Suprapubic skin (tissue), 4 donors: ENCODE results near the gene CD180. TPM values are rescaled to one million over a fixed set of nuclear protein-coding genes. Genes with fewer than 3 reads are reported as not detected.

ENCODE experiments used
- DNase-seq, 2 donors: peaks; one replicate each; pipeline ENCODE4 v3.0.0-alpha.2; 2019; ENCODE audit warnings: low spot score in 2 of 2
- H3K27ac ChIP-seq: fragments of 200-600 bp; sonication (generic); one replicate; pipeline ENCODE4 v1.5.1; 2019
- H3K27me3 ChIP-seq: fragments of 200-600 bp; sonication (generic); one replicate; pipeline ENCODE4 v1.5.1; 2019
- H3K36me3 ChIP-seq: fragments of 200-600 bp; sonication (generic); one replicate; pipeline ENCODE4 v1.5.1; 2019
- H3K4me1 ChIP-seq: fragments of 200-600 bp; sonication (generic); one replicate; pipeline ENCODE4 v1.5.1; 2019
- H3K4me3 ChIP-seq: fragments of 200-600 bp; sonication (generic); one replicate; pipeline ENCODE4 v1.5.1; 2019; ENCODE audit warnings: mild to moderate bottlenecking
- H3K9me3 ChIP-seq: fragments of 200-600 bp; sonication (generic); one replicate; pipeline ENCODE4 v1.5.1; 2019
- EP300 ChIP-seq: sonication (generic); formaldehyde crosslinking; IDR thresholded peaks from one replicate; pipeline ENCODE4 v1.6.1; 2017; ENCODE audit warnings: antibody characterized with exemption
- POLR2A ChIP-seq, 2 donors: fragments of 450-650 bp; IDR thresholded peaks; one replicate each; pipeline ENCODE4 v1.6.1; 2017; ENCODE audit warnings: antibody characterized with exemption in 2 of 2, mild to moderate bottlenecking in 2 of 2, moderate library complexity in 2 of 2
- POLR2AphosphoS5 ChIP-seq, 3 donors: sonication (generic); formaldehyde crosslinking; IDR thresholded peaks; one replicate each; pipeline ENCODE4 v1.6.1; 2017; ENCODE audit warnings: antibody characterized with exemption in 3 of 3
- WGBS: methylation state at CpG from one replicate; pipeline ENCODE4 v1.1.5; 2018; 5-methylcytosine and 5-hydroxymethylcytosine counted together
- total RNA-seq, 4 donors: library from RNA; depleted of rRNA; stranded (reverse); fragments of >200 nt; gene quantifications; one replicate each; pipeline ENCODE4 v1.1.0, GENCODE V29; 2016
- TF ChIP-seq, protein P1 (sequence below), 2 donors: fragments of 200-600 bp in 1 of 2; fragments of 450-650 bp in 1 of 2; sonication (generic) in 1 of 2; IDR thresholded peaks; one replicate each; pipeline ENCODE4 v1.5.1; 2016 to 2019; ENCODE audit warnings: antibody characterized with exemption in 2 of 2, mild to moderate bottlenecking in 1 of 2, moderate library complexity in 1 of 2

CD180 gene
- total RNA-seq, 4 donors from 2014 or later: 0.11 to 0.32 (median 0.18) TPM; not detected in 1

DNA sequence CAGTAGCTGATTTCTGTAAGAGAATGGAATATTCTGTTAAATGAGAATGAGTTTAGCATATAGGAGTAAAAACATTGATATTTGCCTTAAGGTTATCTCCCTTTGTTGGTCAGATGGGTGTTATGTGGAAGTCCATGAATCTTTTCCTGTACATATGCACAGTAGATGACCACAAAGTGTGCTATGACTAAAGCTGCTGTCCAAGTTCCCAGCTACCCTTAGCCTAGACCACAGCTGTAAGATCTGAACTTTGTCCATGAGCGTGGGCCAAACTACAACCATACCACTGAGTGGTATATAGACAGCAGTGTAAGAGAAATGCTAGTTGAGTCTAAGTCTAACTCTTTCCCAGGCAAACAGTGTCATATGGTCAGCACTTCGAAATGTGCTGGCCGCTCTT, 48.8 kb downstream of the CD180 start:
- Histone ChIP-seq H3K27me3 (no peaks in the 10 kb centered on the region), H3K9me3 (no peaks in the 10 kb centered on the region), H3K4me1 (no peaks in the 10 kb centered on the region), H3K4me3 (no peak overlapping the region), H3K27ac (no peak overlapping the region), H3K36me3 (peaks cover 66% of the 10 kb centered on the region)
- no peak for DNase-seq
- TF ChIP-seq EP300 (no peak), POLR2A (IDR thresholded peaks at IDR 0.05) (no peak), POLR2AphosphoS5 (IDR thresholded peaks at IDR 0.05) (no peak)
- TF ChIP-seq, protein P1, sequence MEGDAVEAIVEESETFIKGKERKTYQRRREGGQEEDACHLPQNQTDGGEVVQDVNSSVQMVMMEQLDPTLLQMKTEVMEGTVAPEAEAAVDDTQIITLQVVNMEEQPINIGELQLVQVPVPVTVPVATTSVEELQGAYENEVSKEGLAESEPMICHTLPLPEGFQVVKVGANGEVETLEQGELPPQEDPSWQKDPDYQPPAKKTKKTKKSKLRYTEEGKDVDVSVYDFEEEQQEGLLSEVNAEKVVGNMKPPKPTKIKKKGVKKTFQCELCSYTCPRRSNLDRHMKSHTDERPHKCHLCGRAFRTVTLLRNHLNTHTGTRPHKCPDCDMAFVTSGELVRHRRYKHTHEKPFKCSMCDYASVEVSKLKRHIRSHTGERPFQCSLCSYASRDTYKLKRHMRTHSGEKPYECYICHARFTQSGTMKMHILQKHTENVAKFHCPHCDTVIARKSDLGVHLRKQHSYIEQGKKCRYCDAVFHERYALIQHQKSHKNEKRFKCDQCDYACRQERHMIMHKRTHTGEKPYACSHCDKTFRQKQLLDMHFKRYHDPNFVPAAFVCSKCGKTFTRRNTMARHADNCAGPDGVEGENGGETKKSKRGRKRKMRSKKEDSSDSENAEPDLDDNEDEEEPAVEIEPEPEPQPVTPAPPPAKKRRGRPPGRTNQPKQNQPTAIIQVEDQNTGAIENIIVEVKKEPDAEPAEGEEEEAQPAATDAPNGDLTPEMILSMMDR (IDR thresholded peaks at IDR 0.05): no peak
- WGBS: 98% methylated on average over 3 of the region's 3 CpGs

DNA sequence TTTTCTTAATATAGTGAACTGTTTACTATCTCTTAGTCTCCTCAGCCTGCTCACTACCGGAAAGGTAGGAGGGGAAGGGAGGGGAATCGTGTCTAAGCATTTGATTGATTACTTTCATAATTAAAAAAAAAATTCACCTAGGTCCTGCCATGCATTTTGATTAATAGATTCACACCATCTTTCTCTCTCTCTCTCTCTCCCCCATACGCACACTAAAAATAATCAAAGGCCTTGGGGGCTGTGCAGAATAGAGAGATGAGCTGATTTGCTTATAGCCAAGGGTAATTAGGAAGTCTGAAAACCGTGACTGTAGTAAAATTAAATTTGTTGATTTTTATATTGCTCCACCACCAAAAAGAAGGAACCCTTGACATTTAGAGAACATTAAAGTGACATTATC, 49.6 kb downstream of the CD180 start:
- TF ChIP-seq POLR2AphosphoS5 (IDR thresholded peaks at IDR 0.05) (no peak), POLR2A (IDR thresholded peaks at IDR 0.05) (no peak), EP300 (no peak)
- TF ChIP-seq, protein P1 (IDR thresholded peaks at IDR 0.05): no peak
- Histone ChIP-seq H3K9me3 (no peaks in the 10 kb centered on the region), H3K4me1 (no peaks in the 10 kb centered on the region), H3K27me3 (no peaks in the 10 kb centered on the region), H3K36me3 (peaks cover 69% of the 10 kb centered on the region), H3K27ac (no peak overlapping the region), H3K4me3 (no peak overlapping the region)
- 85% methylated on average over 4 of the region's 4 CpGs for WGBS
- no peak for DNase-seq

DNA sequence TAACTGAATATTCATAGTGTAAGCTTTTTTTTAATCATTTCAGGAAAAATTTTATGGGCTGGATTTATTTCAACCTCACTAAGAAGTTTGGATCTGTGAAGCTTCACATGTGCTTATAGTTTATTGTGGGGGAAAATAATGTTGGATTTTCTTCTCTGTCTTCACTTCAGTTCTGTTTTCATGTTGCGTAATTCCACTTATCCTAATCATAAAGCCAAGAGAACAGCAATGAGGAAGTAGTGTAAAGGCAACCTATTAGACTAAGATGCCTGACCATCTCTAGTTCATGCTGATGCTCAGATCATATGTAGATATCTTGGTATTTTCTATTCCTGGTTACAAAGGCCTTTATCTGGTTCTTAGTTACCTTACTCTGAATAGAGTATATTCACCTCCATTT, 50.0 kb downstream of the CD180 start:
- no peaks in the 10 kb centered on the region for H3K4me1 ChIP-seq
- 68% methylated on average over 1 of the region's 1 CpG for WGBS
- no peaks in the 10 kb centered on the region for H3K9me3 ChIP-seq
- H3K36me3 ChIP-seq: peaks cover 72% of the 10 kb centered on the region
- TF ChIP-seq, protein P1 (IDR thresholded peaks at IDR 0.05): no peak
- TF ChIP-seq POLR2A (IDR thresholded peaks at IDR 0.05) (no peak), EP300 (no peak), POLR2AphosphoS5 (IDR thresholded peaks at IDR 0.05) (no peak)
- no peak for DNase-seq
- H3K27ac ChIP-seq: no peak overlapping the region
- H3K4me3 ChIP-seq: no peak overlapping the region
- H3K27me3 ChIP-seq: no peaks in the 10 kb centered on the region

DNA sequence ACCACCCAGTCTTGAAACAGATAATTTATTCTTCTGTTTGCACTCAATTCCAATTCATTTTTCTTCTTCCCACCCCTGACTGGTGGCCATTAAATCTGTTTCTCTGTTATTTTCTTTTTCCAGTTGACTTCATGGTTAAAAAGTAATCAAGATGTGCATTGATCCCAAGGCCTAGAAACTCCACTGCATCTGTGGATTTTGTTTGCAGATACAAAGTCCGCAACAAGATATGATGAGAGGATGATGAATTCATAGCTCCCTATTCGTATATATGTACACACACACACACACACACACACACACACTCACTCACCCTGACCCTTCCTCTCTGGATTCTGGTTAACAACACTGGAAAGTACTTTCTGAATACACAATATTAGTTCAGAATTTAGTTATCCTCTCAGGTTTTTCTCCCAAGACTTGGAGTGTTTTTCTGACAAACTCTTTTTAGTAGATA, 52.4 kb downstream of the CD180 start:
- no peak for DNase-seq
- H3K27me3 ChIP-seq: no peaks in the 10 kb centered on the region
- no peaks in the 10 kb centered on the region for H3K9me3 ChIP-seq
- no peak overlapping the region for H3K4me3 ChIP-seq
- H3K27ac ChIP-seq: no peak overlapping the region
- H3K4me1 ChIP-seq: no peaks in the 10 kb centered on the region
- TF ChIP-seq EP300 (no peak), POLR2AphosphoS5 (IDR thresholded peaks at IDR 0.05) (no peak), POLR2A (IDR thresholded peaks at IDR 0.05) (no peak)
- TF ChIP-seq, protein P1 (IDR thresholded peaks at IDR 0.05): no peak
- peaks cover 70% of the 10 kb centered on the region for H3K36me3 ChIP-seq
- WGBS: 97% methylated on average over 2 of the region's 2 CpGs

DNA sequence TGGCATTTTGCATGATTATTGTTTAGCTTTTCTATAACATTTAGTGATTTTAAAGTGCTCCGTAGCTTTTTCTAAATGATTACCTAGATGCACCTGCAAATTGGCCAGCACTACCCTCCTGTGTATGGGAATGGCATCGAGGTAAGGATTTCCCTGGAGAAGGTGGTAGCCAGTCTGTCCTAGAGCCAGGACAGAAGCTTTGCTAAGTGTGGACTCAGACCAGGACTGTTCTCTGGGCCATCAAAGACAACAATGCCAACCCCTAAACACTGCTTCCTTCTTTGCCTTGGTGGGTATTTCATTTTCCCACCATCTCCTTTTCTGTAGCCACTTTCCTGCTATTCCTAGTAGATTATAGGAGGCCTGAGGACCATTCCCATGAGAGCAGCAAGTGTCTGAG, 53.0 kb downstream of the CD180 start:
- H3K27me3 ChIP-seq: no peaks in the 10 kb centered on the region
- TF ChIP-seq POLR2AphosphoS5 (IDR thresholded peaks at IDR 0.05) (no peak), POLR2A (IDR thresholded peaks at IDR 0.05) (no peak), EP300 (no peak)
- TF ChIP-seq, protein P1 (IDR thresholded peaks at IDR 0.05): no peak
- WGBS: 100% methylated on average over 2 of the region's 2 CpGs
- DNase-seq: no peak
- H3K27ac ChIP-seq: no peak overlapping the region
- no peaks in the 10 kb centered on the region for H3K9me3 ChIP-seq
- no peak overlapping the region for H3K4me3 ChIP-seq
- peaks cover 69% of the 10 kb centered on the region for H3K36me3 ChIP-seq
- no peaks in the 10 kb centered on the region for H3K4me1 ChIP-seq
